ENCODE results near the gene ATP2A2.

DNA sequence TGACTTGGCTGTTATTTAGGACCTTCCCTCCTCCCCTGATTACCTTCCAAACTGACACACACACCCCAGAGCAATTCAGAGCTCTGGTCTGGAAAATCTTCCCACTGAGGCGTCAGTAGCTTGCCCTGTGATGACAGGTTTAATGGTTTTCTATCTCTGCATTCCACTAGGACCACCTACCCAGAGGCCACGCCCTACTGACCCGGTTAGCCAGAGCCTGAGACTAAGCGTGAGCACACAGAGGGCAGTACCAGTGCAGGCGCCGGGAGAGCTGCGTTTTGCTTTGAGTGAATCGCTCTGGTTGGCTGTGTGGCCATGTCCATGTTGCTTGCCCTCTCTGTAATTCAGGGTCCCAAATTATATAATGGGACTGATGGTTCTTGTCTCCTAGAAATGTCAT, 36.2 kb upstream of the ATP2A2 start:
- TF ChIP-seq, protein P1, sequence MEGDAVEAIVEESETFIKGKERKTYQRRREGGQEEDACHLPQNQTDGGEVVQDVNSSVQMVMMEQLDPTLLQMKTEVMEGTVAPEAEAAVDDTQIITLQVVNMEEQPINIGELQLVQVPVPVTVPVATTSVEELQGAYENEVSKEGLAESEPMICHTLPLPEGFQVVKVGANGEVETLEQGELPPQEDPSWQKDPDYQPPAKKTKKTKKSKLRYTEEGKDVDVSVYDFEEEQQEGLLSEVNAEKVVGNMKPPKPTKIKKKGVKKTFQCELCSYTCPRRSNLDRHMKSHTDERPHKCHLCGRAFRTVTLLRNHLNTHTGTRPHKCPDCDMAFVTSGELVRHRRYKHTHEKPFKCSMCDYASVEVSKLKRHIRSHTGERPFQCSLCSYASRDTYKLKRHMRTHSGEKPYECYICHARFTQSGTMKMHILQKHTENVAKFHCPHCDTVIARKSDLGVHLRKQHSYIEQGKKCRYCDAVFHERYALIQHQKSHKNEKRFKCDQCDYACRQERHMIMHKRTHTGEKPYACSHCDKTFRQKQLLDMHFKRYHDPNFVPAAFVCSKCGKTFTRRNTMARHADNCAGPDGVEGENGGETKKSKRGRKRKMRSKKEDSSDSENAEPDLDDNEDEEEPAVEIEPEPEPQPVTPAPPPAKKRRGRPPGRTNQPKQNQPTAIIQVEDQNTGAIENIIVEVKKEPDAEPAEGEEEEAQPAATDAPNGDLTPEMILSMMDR (IDR thresholded peaks at IDR 0.05; ENCODE audit: low read depth, low read length): no peak
- TF ChIP-seq, protein P2, sequence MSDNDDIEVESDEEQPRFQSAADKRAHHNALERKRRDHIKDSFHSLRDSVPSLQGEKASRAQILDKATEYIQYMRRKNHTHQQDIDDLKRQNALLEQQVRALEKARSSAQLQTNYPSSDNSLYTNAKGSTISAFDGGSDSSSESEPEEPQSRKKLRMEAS (IDR thresholded peaks at IDR 0.05; ENCODE audit: low read depth, low read length): no peak
- no peak for TF ChIP-seq POLR2A (IDR thresholded peaks at IDR 0.05; ENCODE audit: extremely low read depth, insufficient read length)
